Natural killer cell (primary cell): ENCODE measurements around the gene P3H1. TPM values are rescaled to one million over a fixed set of nuclear protein-coding genes. Genes with fewer than 3 reads are reported as not detected.

ENCODE experiments used
- ATAC-seq, 3 donors: fragments of 150-1000 bp in 2 of 3; fragments of 200-7000 bp in 1 of 3; cut with Tn5 transposase; 1 replicate in 1 of 3; 2 replicates in 2 of 3; pipeline ENCODE4 v1.10.0; 2021; ENCODE audit warnings: mild to moderate bottlenecking in 2 of 3, moderate library complexity in 2 of 3
- DNase-seq, 2 donors: peaks; one replicate each; pipeline versions ENCODE4 v3.0.0 to v3.0.0-alpha.2; 2013 to 2021; ENCODE audit warnings: mixed read lengths in 1 of 2
- H3K27ac ChIP-seq: one replicate; pipeline ENCODE4 v1.5.1; 2013; ENCODE audit warnings: mild to moderate bottlenecking, low read length
- H3K27me3 ChIP-seq: one replicate; pipeline ENCODE4 v1.6.1; 2013; ENCODE audit warnings: low read length; ENCODE audit not compliant: control insufficient read depth, insufficient read depth
- H3K36me3 ChIP-seq: one replicate; pipeline ENCODE4 v1.6.1; 2013; ENCODE audit warnings: low read length; ENCODE audit not compliant: control insufficient read depth, insufficient read depth
- H3K4me1 ChIP-seq: one replicate; pipeline ENCODE4 v1.6.1; 2013; ENCODE audit warnings: low read length; ENCODE audit not compliant: control insufficient read depth, insufficient read depth
- H3K4me3 ChIP-seq: one replicate; pipeline ENCODE4 v1.5.1; 2013; ENCODE audit warnings: low read length
- H3K9me3 ChIP-seq: one replicate; pipeline ENCODE4 v1.6.1; 2013; ENCODE audit warnings: low read length; ENCODE audit not compliant: control insufficient read depth, insufficient read depth
- H3K27ac Mint-ChIP-seq, 2 donors: one replicate each; pipeline ENCODE4 v1.8.0; 2022; ENCODE audit warnings: mild to moderate bottlenecking in 2 of 2, mixed read lengths in 2 of 2, moderate library complexity in 1 of 2
- H3K27me3 Mint-ChIP-seq, 2 donors: one replicate each; pipeline ENCODE4 v1.8.0; 2022; ENCODE audit warnings: low read depth in 2 of 2, mixed read lengths in 2 of 2
- H3K36me3 Mint-ChIP-seq: one replicate; pipeline ENCODE4 v1.8.0; 2022; ENCODE audit warnings: mixed read lengths
- H3K4me1 Mint-ChIP-seq, 2 donors: one replicate each; pipeline ENCODE4 v1.8.0; 2022; ENCODE audit warnings: mixed read lengths in 2 of 2
- H3K4me3 Mint-ChIP-seq: one replicate; pipeline ENCODE4 v1.8.0; 2022; ENCODE audit warnings: mild to moderate bottlenecking, moderate library complexity, mixed read lengths
- H3K9me3 Mint-ChIP-seq, 2 donors: one replicate each; pipeline ENCODE4 v1.8.0; 2022; ENCODE audit warnings: mixed read lengths in 2 of 2
- CTCF ChIP-seq: fragments of 200-600 bp; IDR thresholded peaks from one replicate; pipeline ENCODE4 v1.8.0; 2022; ENCODE audit warnings: antibody characterized with exemption
- WGBS: methylation state at CpG from one replicate; pipeline ENCODE4 v1.1.7; 2013; ENCODE audit warnings: missing lambda C conversion rate; ENCODE audit not compliant: insufficient coverage; 5-methylcytosine and 5-hydroxymethylcytosine counted together
- intact Hi-C: fragments of 100-400 bp; cut with micrococcal nuclease; formaldehyde crosslinking; loops from one replicate; pipeline ENCODE4 v1.14.2; 2022
- total RNA-seq, 4 donors: library from RNA; stranded (reverse); fragments of 120-200 nt in 1 of 4; gene quantifications; one replicate each; pipeline versions ENCODE4 v1.2.3 to v1.2.4, GENCODE V29; 2013 to 2022

Gene P3H1
- total RNA-seq, 3 donors from 2014 or later (not counting 1 experiment from before 2014, with no cell fraction given) = 29.6 to 40.4 (median 37.9) TPM

- peaks cover 25% of the 10 kb centered on the region for H3K36me3 Mint-ChIP-seq
- 93% methylated on average over 4 of the region's 4 CpGs for WGBS
- peaks cover 32 to 44% of the 10 kb centered on the region in 2 donors for H3K4me1 Mint-ChIP-seq
- Histone ChIP-seq H3K27ac (no peak overlapping the region), H3K36me3 (peaks cover 78% of the 10 kb centered on the region), H3K4me3 (no peak overlapping the region), H3K27me3 (no peaks in the 10 kb centered on the region), H3K4me1 (no peaks in the 10 kb centered on the region), H3K9me3 (no peaks in the 10 kb centered on the region)
- intact Hi-C loops = no loop called here
- H3K27ac Mint-ChIP-seq = peak overlapping the region; percentile 30 to 48
- H3K4me3 Mint-ChIP-seq = no peak overlapping the region
- TF ChIP-seq CTCF = no peak
- DNase-seq (no peak), ATAC-seq (no peak)
- no peaks in the 10 kb centered on the region for H3K9me3 Mint-ChIP-seq
- no peaks in the 10 kb centered on the region for H3K27me3 Mint-ChIP-seq
These were observed 68.6 kb downstream of the P3H1 start for GRCh38 chr1:42698081-42698813.

Other genes with a start within 250 kb of the P3H1 start
- 10 to 100 TPM; 41.2 to 50.3 (median 43.1) TPM for gene PPIH, start 108.6 kb downstream of the P3H1 start, total RNA-seq
- gene YBX1, start 84.6 kb downstream of the P3H1 start, total RNA-seq = 100 to 1,000 TPM; 239 to 305 (median 279) TPM
- gene CLDN19, start 26.8 kb downstream of the P3H1 start, total RNA-seq = not detected
- gene C1orf50, start 221 bp upstream of the P3H1 start, total RNA-seq = 10 to 100 TPM; 10.1 to 17.1 (median 12.7) TPM
- 1 to 10 TPM in 1 of 3 donors, under 1 TPM in 2; 0.18 to 1.4 (median 0.33) TPM for gene TMEM269, start 18.0 kb upstream of the P3H1 start, total RNA-seq
- 1 to 10 TPM; 7.0 to 7.5 (median 7.5) TPM for gene ERMAP, start 50.1 kb upstream of the P3H1 start, total RNA-seq
- gene SVBP, start 50.4 kb upstream of the P3H1 start, total RNA-seq = 10 to 100 TPM; 13.8 to 16.1 (median 15.2) TPM
- 1 to 10 TPM; 2.8 to 5.7 (median 5.2) TPM for gene ZNF691, start 79.6 kb upstream of the P3H1 start, total RNA-seq
- gene SLC2A1, start 191.8 kb upstream of the P3H1 start, total RNA-seq = 100 to 1,000 TPM in 1 of 3 donors, 10 to 100 TPM in 2; 94.7 to 143 (median 95.1) TPM